Large intestine (tissue), 3 donors: Measurements from ENCODE around the gene GTF3C5. TPM values are rescaled to one million over a fixed set of nuclear protein-coding genes. Genes with fewer than 3 reads are reported as not detected.

Experiments used
- DNase-seq, 2 donors: peaks; one replicate each; pipeline versions ENCODE4 v3.0.0 to v3.0.0-alpha.2; 2013
- H3K27ac ChIP-seq: one replicate; pipeline ENCODE4 v1.5.1; 2013; ENCODE audit warnings: low read length
- H3K27me3 ChIP-seq: 2 replicates; pipeline ENCODE4 v1.6.1; 2013; ENCODE audit warnings: low read length; ENCODE audit not compliant: control insufficient read depth, insufficient read depth
- H3K36me3 ChIP-seq: 2 replicates; pipeline ENCODE4 v1.6.1; 2013; ENCODE audit warnings: low read length; ENCODE audit not compliant: control insufficient read depth, insufficient read depth
- H3K4me1 ChIP-seq: one replicate; pipeline ENCODE4 v1.6.1; 2013; ENCODE audit warnings: low read length; ENCODE audit not compliant: control insufficient read depth, insufficient read depth
- H3K4me3 ChIP-seq: one replicate; pipeline ENCODE4 v1.5.1; 2013; ENCODE audit warnings: low read length
- H3K9me3 ChIP-seq: one replicate; pipeline ENCODE4 v1.6.1; 2013; ENCODE audit warnings: mild to moderate bottlenecking, low read depth, low read length, moderate library complexity; ENCODE audit not compliant: control insufficient read depth
- WGBS: methylation state at CpG from one replicate; pipeline ENCODE4 v1.1.5; 2013; ENCODE audit warnings: low lambda C conversion rate; ENCODE audit not compliant: insufficient coverage; 5-methylcytosine and 5-hydroxymethylcytosine counted together
- polyA plus RNA-seq: library from polyadenylated mRNA; unstranded; fragments of 120-200 nt; gene quantifications from one replicate; pipeline ENCODE4 v1.2.1, GENCODE V29; 2013

The GTF3C5 gene
- polyA plus RNA-seq, 1 donor = 54.8 TPM

DNA sequence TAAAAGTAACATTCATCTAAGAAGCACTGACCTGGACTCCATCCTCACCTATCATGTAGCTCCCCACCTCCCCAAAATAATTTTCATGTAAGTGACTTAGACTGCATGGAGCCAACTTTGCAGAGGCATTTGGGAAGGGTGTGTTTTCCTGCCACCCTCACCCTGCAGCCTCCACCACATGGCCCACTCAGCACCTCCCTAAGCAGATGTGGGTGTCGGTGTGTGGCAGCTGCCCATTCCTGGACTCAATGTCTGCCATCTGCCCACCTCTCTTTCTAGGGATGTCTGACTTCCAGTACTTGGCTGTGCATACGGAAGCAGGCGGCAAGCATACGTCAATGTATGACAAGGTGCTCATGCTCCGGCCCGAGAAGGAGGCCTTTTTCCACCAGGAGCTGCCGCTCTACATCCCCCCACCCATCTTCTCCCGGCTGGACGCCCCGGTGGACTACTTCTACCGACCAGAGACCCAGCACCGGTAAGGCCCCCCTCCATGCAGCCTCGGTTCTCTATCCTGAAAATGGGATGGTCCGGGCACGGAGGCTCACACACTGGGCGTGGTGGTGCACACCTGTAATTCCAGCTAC is 12.7 kb downstream of the GTF3C5 start:
- no peaks in the 10 kb centered on the region for H3K9me3 ChIP-seq

DNA sequence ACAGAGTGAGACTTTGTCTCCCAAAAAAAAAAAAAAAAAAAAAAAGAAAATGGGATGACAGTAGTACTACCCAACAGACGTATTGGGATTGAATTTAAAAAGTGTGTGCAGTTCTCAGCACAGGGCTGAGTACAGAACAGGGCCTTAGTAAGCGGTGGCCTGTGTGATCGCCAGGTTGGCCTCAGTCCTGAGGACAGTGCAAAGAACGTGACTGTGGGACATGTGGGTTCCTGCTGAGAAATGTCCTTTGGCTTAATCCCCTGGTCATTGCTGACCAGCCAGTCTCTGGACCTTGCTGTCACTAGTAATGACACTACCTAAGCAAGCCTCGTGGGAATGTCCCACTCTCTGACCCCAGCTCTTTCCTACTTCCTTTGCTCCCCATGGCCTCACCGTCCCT is 13.3 kb downstream of the GTF3C5 start:
- no peak overlapping the region for H3K4me3 ChIP-seq
- no peak for DNase-seq
- WGBS = no CpG with 5 or more reads among the region's 6 CpGs
- no peak overlapping the region for H3K27ac ChIP-seq
- H3K9me3 ChIP-seq = no peaks in the 10 kb centered on the region
- peaks cover 68% of the 10 kb centered on the region for H3K36me3 ChIP-seq
- peaks cover 5% of the 10 kb centered on the region for H3K4me1 ChIP-seq
- no peaks in the 10 kb centered on the region for H3K27me3 ChIP-seq

More for the DNA sequence above, 12.7 kb downstream of the GTF3C5 start:
- Histone ChIP-seq H3K4me1 (peaks cover under 1% of the 10 kb centered on the region), H3K4me3 (no peak overlapping the region), H3K27me3 (no peaks in the 10 kb centered on the region), H3K36me3 (peaks cover 62% of the 10 kb centered on the region), H3K27ac (no peak overlapping the region)
- no CpG with 5 or more reads among the region's 16 CpGs for WGBS
- no peak for DNase-seq

DNA sequence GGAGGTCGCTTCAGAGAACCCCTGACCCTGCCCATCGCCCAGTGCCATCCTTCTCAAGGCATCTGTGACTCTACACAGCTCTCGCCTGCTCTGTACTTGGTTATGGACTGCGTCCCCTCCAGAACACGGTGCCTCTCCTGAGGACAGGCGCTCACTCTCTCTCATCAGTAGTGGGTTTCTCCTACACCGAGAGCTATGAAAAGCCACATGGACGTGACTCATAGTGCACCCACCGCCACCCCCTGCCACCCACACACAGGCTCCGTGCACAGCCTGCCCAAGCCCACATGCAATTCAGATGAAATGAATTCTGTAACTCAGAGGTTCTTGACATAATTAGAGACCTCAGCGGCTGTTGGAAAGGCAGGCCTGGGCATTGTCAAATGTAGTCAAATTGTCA is 13.9 kb downstream of the GTF3C5 start:
- Histone ChIP-seq H3K36me3 (peaks cover 71% of the 10 kb centered on the region), H3K27ac (no peak overlapping the region), H3K27me3 (no peaks in the 10 kb centered on the region), H3K9me3 (no peaks in the 10 kb centered on the region), H3K4me1 (peaks cover 5% of the 10 kb centered on the region), H3K4me3 (no peak overlapping the region)
- DNase-seq = no peak
- WGBS = no CpG with 5 or more reads among the region's 11 CpGs

DNA sequence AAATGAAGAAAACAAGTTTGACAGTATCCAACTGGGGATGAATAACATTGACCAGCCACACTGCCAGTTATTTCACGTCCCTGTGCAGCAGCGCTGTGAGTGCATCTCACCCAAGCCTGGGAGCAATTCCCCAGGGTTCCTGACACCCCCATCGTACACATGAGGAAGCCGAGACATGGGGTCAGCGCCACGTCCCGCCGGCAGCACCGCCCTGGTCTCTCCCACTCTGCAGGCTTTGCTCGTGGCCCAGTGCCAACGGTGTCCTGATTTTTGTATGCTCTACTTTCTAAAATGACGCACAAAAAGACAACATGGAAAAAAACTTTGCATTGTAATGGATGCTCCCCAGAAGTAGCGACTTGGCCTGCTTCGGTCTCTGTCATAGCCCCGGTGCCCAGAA is 14.3 kb downstream of the GTF3C5 start:
- no CpG with 5 or more reads among the region's 15 CpGs for WGBS
- no peak overlapping the region for H3K4me3 ChIP-seq
- peaks cover 76% of the 10 kb centered on the region for H3K36me3 ChIP-seq
- peaks cover 8% of the 10 kb centered on the region for H3K4me1 ChIP-seq
- H3K27me3 ChIP-seq = no peaks in the 10 kb centered on the region
- H3K27ac ChIP-seq = no peak overlapping the region
- H3K9me3 ChIP-seq = no peaks in the 10 kb centered on the region
- no peak for DNase-seq

DNA sequence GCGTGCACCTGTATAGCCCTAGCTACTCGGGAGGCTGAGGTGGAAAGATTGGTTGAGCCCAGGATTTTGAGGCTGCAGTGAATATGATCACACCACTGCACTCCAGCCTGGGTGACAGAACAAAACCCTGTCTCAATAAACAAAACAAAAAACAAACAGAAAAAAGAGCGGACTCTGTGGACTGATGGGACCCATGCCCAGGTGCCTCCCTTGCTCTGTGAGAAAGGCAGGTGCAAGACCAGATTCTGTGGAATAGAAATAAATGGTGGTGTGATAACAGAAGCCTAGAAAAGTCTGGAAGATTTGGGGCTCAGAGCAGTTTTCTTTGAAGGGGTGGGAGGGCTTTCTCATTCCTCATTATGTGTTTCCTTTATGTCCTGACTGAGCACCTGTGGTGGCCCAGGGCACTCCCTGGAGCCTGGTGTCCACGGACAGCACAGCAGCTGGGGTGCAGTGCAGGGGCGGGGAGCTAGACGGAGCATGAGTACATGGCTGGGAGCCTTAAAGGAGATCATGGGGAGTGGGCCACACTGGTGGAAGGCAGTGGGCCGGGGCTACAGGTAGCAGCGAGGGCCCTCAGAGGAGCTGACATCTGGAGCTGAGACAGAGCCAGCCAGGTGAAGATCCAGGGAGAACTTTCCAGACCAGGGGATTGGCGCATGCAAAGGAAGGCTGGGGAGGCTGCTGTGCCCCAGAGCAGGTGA is 15.6 kb downstream of the GTF3C5 start:
- H3K36me3 ChIP-seq = peaks cover 86% of the 10 kb centered on the region
- H3K27me3 ChIP-seq = no peaks in the 10 kb centered on the region
- DNase-seq = no peak
- H3K27ac ChIP-seq = no peak overlapping the region
- H3K4me3 ChIP-seq = no peak overlapping the region
- peaks cover 20% of the 10 kb centered on the region for H3K4me1 ChIP-seq
- H3K9me3 ChIP-seq = no peaks in the 10 kb centered on the region
- 92% methylated on average over 2 of the region's 9 CpGs for WGBS

DNA sequence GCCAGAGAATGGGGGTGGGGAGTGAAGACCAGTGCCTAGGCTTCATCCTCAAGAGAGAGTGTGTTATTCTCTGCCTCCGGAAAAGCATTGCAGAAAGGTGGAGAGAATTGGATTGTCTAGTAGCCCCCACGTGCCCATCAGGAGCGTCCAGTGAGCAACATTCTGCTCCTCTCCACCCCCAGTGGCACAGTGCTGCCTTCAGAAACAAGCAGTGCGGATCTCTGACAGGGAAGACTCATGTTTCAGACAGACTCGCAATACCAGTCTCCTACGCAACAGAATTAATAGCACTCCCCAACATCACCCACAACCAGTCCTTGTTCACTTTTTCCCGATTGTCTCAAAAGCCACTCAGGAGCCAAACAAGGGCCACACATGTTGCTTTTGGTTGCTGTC is 16.1 kb downstream of the GTF3C5 start:
- peaks cover 25% of the 10 kb centered on the region for H3K4me1 ChIP-seq
- H3K4me3 ChIP-seq = no peak overlapping the region
- H3K36me3 ChIP-seq = peaks cover 89% of the 10 kb centered on the region
- H3K27ac ChIP-seq = no peak overlapping the region
- no CpG with 5 or more reads among the region's 7 CpGs for WGBS
- no peaks in the 10 kb centered on the region for H3K9me3 ChIP-seq
- DNase-seq = no peak
- H3K27me3 ChIP-seq = no peaks in the 10 kb centered on the region

DNA sequence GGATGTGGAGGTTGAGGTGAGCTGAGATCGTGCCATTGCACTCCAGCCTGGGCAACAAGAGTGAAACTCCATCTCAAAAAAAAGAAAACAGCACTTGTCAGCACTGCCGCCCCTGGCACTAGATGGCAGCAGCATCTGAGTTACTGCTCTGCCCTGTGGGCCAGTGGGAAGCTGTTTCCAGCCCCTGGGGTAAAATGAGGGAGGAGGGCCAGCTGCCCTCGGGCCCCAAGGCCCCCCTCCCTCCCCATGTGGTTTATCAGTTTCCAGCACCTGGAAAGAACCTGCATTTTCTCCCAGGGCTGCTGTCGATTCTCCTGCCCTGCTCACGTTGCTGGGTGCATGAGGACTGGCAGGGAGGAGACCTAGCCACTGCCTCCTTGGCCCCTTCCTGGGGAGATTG is 17.8 kb downstream of the GTF3C5 start:
- no peak overlapping the region for H3K4me3 ChIP-seq
- DNase-seq = peak; percentile 40 to 57
- peaks cover 87% of the 10 kb centered on the region for H3K36me3 ChIP-seq
- H3K27me3 ChIP-seq = no peaks in the 10 kb centered on the region
- no CpG with 5 or more reads among the region's 5 CpGs for WGBS
- peaks cover 27% of the 10 kb centered on the region for H3K4me1 ChIP-seq
- H3K9me3 ChIP-seq = no peaks in the 10 kb centered on the region
- peak overlapping the region; percentile 36 for H3K27ac ChIP-seq

DNA sequence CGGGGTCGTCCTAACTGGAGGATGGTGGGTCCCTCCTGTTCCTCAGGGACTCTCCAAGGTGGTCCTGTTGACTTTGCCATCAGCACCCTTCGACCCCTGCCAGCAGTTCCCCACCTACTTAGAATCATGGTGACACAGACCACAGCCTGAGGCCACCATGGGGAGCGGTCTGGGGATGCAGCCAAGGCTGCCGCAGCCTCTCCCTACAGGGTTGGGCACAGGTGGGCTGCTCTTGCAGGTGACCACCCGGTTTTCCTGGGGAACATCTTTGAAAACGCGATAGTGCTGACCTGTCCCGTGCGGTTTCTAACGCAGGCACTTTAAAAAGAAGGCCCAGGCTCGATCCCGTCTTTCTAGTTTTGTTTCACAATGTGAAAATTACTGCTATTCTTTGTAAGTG is 18.2 kb downstream of the GTF3C5 start:
- 93% methylated on average over 7 of the region's 13 CpGs for WGBS
- no peak for DNase-seq
- no peak overlapping the region for H3K27ac ChIP-seq

DNA sequence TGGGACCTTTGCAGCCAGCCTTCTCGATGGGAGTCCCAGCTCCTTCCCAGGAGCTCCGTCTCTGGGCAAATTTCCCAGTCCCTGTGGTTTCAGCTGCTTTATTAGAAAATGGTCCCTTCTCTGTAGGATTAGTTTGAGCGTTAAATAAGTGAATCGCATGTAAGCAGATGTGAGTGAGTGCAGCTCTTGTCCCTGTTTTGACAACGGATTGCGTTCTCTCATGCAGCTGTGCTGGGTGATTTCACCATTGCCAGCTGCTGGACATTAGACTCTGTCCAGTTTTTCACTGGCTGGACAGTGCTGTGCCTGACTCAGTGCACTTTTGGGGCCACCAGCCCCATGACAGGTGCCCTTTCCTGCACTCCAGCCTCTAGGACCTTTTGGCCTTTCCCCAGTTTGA is 19.3 kb downstream of the GTF3C5 start:
- Histone ChIP-seq H3K36me3 (peaks cover 87% of the 10 kb centered on the region), H3K4me1 (peaks cover 27% of the 10 kb centered on the region), H3K27me3 (no peaks in the 10 kb centered on the region), H3K4me3 (no peak overlapping the region), H3K9me3 (no peaks in the 10 kb centered on the region), H3K27ac (peak overlapping the region; percentile 60)
- DNase-seq = peak in 1 of 2 donors; percentile 15
- WGBS = no CpG with 5 or more reads among the region's 6 CpGs

More for the DNA sequence above, 18.2 kb downstream of the GTF3C5 start:
- Histone ChIP-seq H3K27me3 (no peaks in the 10 kb centered on the region), H3K9me3 (no peaks in the 10 kb centered on the region), H3K4me1 (peaks cover 27% of the 10 kb centered on the region), H3K36me3 (peaks cover 87% of the 10 kb centered on the region), H3K4me3 (no peak overlapping the region)

DNA sequence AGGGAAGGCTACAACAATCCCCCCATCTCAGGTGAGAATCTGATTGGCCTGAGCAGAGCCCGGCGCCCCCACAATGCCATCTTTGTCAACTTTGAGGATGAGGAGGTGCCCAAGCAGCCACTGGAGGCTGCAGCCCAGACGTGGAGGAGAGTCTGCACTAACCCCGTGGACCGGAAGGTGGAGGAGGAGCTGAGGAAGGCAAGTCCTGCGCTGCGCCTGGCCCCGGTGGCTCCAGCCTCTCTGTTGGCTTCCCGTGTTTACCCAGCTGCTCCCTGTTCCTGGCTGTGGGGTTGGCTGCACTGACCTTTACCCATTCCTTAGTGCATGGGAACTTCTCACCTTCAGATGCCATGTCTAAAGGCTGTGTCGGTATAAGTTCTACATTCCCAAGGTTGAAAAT is 20.0 kb downstream of the GTF3C5 start:
- Histone ChIP-seq H3K9me3 (no peaks in the 10 kb centered on the region), H3K27ac (peak overlapping the region; percentile 60), H3K4me3 (no peak overlapping the region), H3K4me1 (peaks cover 27% of the 10 kb centered on the region), H3K36me3 (peaks cover 87% of the 10 kb centered on the region), H3K27me3 (no peaks in the 10 kb centered on the region)
- DNase-seq = peak; percentile 56 to 80
- WGBS = no CpG with 5 or more reads among the region's 10 CpGs
